ENCODE data around the gene NAV3. TPM values are rescaled to one million over a fixed set of nuclear protein-coding genes. Genes with fewer than 3 reads are reported as not detected.

The NAV3 gene
- total RNA-seq, 1 donor from 2014 or later = 8.7 TPM

DNA sequence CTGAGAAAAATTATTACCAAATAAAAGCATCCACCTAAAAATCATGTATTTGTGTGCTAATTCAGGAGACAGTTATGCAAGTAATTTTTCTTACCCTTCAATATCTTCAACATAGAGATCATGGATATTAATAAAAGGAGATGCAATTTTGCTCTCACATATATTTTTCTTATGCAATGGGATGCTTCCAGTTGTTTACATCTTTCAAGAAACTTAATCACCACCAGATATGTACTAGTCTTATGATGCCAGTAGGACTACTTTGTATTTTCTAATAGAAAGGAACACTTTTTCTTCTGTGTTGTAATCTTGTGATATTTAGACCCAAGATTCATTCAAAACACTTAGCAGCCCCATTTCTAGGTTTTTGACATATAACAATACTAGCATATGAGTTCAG, 107.6 kb downstream of the NAV3 start:
- Histone ChIP-seq H3K4me1 (peaks cover 5% of the 10 kb centered on the region), H3K9me3 (no peaks in the 10 kb centered on the region), H3K4me3 (no peak overlapping the region), H3K36me3 (no peaks in the 10 kb centered on the region), H3K27me3 (ENCODE audit: low read depth) (no peaks in the 10 kb centered on the region), H3K27ac (no peak overlapping the region)
- ATAC-seq (no peak), DNase-seq (no peak)
- intact Hi-C loops (cut with DNase I) = no loop called here
- TF ChIP-seq, protein P1, sequence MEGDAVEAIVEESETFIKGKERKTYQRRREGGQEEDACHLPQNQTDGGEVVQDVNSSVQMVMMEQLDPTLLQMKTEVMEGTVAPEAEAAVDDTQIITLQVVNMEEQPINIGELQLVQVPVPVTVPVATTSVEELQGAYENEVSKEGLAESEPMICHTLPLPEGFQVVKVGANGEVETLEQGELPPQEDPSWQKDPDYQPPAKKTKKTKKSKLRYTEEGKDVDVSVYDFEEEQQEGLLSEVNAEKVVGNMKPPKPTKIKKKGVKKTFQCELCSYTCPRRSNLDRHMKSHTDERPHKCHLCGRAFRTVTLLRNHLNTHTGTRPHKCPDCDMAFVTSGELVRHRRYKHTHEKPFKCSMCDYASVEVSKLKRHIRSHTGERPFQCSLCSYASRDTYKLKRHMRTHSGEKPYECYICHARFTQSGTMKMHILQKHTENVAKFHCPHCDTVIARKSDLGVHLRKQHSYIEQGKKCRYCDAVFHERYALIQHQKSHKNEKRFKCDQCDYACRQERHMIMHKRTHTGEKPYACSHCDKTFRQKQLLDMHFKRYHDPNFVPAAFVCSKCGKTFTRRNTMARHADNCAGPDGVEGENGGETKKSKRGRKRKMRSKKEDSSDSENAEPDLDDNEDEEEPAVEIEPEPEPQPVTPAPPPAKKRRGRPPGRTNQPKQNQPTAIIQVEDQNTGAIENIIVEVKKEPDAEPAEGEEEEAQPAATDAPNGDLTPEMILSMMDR (IDR thresholded peaks at IDR 0.05) = no peak

DNA sequence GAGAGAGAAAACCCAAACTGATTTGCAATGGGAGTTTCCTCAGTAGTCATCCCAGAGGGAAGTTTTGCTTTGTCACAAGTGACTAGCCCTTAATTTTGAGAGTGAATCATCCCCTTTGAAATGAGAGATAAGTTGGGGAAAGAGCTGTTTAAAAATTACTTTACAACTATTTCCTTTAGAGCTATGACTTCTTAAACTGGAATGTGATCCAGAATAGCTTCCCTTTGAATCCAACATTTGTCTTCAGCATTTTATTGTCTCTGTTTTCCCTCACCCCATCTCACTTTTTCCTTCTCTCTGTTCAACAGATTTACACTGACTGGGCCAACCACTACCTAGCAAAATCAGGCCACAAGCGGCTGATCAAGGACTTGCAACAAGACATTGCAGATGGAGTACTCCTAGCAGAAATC, 109.3 kb downstream of the NAV3 start:
- H3K4me3 ChIP-seq = no peak overlapping the region
- DNase-seq = no peak
- H3K27me3 ChIP-seq (ENCODE audit: low read depth) = no peaks in the 10 kb centered on the region
- peak overlapping the region; percentile 1 for H3K27ac ChIP-seq
- H3K36me3 ChIP-seq = no peaks in the 10 kb centered on the region
- no peak for ATAC-seq
- TF ChIP-seq, protein P1 (IDR thresholded peaks at IDR 0.05) = no peak
- H3K4me1 ChIP-seq = peaks cover 5% of the 10 kb centered on the region
- H3K9me3 ChIP-seq = no peaks in the 10 kb centered on the region
- intact Hi-C loops (cut with DNase I) = no loop called here

DNA sequence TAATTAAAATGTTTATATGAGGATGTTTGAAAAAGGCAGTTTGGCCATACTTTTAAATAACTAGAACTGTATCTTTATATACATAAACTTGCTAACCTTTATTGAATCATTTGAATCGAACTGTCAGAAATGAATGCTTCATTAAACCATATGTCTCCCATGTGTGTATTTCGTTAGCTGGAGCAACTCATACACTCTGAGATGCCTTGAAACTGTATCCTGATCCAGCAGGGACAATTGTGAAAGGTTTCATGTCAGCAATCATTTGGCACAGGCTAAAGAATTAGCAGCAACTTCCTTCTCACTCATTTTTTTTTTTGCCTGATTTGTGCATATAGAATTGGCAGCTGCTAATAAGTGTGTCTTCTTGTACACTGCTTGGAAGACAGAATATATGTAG, 109.9 kb downstream of the NAV3 start:
- H3K4me1 ChIP-seq = peaks cover 5% of the 10 kb centered on the region
- no peak overlapping the region for H3K4me3 ChIP-seq
- H3K36me3 ChIP-seq = no peaks in the 10 kb centered on the region
- H3K27me3 ChIP-seq (ENCODE audit: low read depth) = no peaks in the 10 kb centered on the region
- no peak for ATAC-seq
- DNase-seq = no peak
- intact Hi-C loops (cut with DNase I) = no loop called here
- H3K9me3 ChIP-seq = no peaks in the 10 kb centered on the region
- H3K27ac ChIP-seq = peak overlapping the region; percentile 1
- TF ChIP-seq, protein P1 (IDR thresholded peaks at IDR 0.05) = no peak

DNA sequence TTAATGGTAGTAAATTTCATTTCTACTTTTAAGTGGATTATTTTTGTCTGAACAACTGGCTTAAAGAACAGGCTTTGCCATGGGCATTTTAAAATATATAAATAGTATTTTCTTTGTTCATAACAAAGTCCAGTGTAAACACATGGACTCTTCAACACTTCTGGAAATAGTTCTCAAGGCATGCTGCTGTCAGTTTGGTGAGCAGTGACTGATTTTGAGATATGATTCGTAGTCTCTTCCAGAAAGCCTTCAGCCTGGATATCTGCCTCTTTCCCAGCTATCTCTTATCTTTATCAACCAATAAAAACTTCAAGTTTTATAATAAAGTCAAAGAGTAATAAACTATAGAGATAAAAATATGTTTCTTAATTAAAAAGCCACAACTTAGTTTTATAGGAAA, 110.7 kb downstream of the NAV3 start:
- DNase-seq = no peak
- TF ChIP-seq, protein P1 (IDR thresholded peaks at IDR 0.05) = no peak
- ATAC-seq = no peak
- intact Hi-C loops (cut with DNase I) = no loop called here
- H3K27me3 ChIP-seq (ENCODE audit: low read depth) = no peaks in the 10 kb centered on the region
- no peaks in the 10 kb centered on the region for H3K9me3 ChIP-seq
- no peak overlapping the region for H3K27ac ChIP-seq
- H3K4me3 ChIP-seq = no peak overlapping the region
- peaks cover 5% of the 10 kb centered on the region for H3K4me1 ChIP-seq
- H3K36me3 ChIP-seq = no peaks in the 10 kb centered on the region

DNA sequence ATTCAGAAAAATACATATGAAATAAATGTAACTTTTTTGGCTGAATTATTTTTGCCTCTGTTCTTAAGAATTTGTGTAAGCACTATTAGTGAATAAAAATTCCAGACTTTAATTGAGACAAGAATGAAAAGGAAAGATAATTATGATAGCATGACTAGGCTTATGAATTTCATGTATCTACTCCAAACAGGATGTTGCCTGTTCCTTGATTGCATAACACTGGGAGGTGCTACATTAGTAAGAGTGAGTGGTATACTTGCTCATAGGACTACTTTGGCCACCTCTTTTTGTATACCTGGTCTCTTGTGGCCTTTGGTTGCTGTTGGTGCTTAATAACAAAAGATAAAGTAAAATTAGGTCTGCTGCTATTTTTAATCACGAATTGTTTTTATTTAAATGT, 112.8 kb downstream of the NAV3 start:
- ATAC-seq = no peak

More for the DNA sequence above, 112.8 kb downstream of the NAV3 start:
- peaks cover 5% of the 10 kb centered on the region for H3K4me1 ChIP-seq
- H3K27ac ChIP-seq = no peak overlapping the region
- H3K4me3 ChIP-seq = no peak overlapping the region
- intact Hi-C loops (cut with DNase I) = no loop called here
- TF ChIP-seq, protein P1 (IDR thresholded peaks at IDR 0.05) = no peak
- DNase-seq = no peak
- no peaks in the 10 kb centered on the region for H3K36me3 ChIP-seq
- H3K9me3 ChIP-seq = no peaks in the 10 kb centered on the region
- no peaks in the 10 kb centered on the region for H3K27me3 ChIP-seq (ENCODE audit: low read depth)
